ENCODE measurements around the gene CTNNBL1.

- TF ChIP-seq CTCF (IDR thresholded peaks at IDR 0.05 in 2 of 3, conservative IDR thresholded peaks at IDR 0.05 in 1 of 3; ENCODE audit: borderline replicate concordance in 1 of 3, insufficient read depth in 1 of 3, low read depth in 2 of 3, low read length in 2 of 3) (no peak), EZH2phosphoT487 (IDR thresholded peaks at IDR 0.05; ENCODE audit: borderline replicate concordance) (no peak)
These were observed 193.0 kb downstream of the CTNNBL1 start for GRCh38 chr20:37886851-37887297.

All from HCT116 (cell line).